ENCODE measurements around the gene IGSF23.

DNA sequence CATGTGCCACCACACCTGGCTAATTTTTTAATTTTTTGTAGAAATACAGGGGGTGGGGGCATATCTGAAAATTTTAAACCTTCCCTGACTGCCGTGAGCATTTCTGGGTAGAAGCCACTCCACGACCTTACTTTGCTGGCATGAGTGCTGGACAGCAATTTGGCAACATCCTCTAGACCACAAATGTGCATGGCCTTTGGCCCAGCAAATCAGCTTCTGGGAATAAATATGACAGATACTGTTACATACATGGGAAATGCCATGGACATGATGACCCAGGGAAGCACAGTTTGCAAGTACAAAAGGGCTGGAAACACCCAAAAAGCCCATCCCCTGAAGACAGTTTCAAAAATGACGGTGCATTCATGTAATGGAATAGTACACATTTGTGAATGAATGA, 27.2 kb downstream of the IGSF23 start:
- TF ChIP-seq, protein P1, sequence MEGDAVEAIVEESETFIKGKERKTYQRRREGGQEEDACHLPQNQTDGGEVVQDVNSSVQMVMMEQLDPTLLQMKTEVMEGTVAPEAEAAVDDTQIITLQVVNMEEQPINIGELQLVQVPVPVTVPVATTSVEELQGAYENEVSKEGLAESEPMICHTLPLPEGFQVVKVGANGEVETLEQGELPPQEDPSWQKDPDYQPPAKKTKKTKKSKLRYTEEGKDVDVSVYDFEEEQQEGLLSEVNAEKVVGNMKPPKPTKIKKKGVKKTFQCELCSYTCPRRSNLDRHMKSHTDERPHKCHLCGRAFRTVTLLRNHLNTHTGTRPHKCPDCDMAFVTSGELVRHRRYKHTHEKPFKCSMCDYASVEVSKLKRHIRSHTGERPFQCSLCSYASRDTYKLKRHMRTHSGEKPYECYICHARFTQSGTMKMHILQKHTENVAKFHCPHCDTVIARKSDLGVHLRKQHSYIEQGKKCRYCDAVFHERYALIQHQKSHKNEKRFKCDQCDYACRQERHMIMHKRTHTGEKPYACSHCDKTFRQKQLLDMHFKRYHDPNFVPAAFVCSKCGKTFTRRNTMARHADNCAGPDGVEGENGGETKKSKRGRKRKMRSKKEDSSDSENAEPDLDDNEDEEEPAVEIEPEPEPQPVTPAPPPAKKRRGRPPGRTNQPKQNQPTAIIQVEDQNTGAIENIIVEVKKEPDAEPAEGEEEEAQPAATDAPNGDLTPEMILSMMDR (conservative IDR thresholded peaks at IDR 0.05; ENCODE audit: low read depth in 2 of 2), result no peak
- no peak for TF ChIP-seq POLR2AphosphoS5 (IDR thresholded peaks at IDR 0.05; ENCODE audit: low read depth)
- no peak for TF ChIP-seq EZH2 (IDR thresholded peaks at IDR 0.05; ENCODE audit: low read depth, unreplicated experiment)
- TF ChIP-seq STAT1 (IDR thresholded peaks at IDR 0.05; ENCODE audit: unreplicated experiment), result no peak
- TF ChIP-seq EZH2phosphoT487 (IDR thresholded peaks at IDR 0.05; ENCODE audit: unreplicated experiment), result no peak
- TF ChIP-seq, protein P2, sequence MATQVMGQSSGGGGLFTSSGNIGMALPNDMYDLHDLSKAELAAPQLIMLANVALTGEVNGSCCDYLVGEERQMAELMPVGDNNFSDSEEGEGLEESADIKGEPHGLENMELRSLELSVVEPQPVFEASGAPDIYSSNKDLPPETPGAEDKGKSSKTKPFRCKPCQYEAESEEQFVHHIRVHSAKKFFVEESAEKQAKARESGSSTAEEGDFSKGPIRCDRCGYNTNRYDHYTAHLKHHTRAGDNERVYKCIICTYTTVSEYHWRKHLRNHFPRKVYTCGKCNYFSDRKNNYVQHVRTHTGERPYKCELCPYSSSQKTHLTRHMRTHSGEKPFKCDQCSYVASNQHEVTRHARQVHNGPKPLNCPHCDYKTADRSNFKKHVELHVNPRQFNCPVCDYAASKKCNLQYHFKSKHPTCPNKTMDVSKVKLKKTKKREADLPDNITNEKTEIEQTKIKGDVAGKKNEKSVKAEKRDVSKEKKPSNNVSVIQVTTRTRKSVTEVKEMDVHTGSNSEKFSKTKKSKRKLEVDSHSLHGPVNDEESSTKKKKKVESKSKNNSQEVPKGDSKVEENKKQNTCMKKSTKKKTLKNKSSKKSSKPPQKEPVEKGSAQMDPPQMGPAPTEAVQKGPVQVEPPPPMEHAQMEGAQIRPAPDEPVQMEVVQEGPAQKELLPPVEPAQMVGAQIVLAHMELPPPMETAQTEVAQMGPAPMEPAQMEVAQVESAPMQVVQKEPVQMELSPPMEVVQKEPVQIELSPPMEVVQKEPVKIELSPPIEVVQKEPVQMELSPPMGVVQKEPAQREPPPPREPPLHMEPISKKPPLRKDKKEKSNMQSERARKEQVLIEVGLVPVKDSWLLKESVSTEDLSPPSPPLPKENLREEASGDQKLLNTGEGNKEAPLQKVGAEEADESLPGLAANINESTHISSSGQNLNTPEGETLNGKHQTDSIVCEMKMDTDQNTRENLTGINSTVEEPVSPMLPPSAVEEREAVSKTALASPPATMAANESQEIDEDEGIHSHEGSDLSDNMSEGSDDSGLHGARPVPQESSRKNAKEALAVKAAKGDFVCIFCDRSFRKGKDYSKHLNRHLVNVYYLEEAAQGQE (IDR thresholded peaks at IDR 0.05; ENCODE audit: unreplicated experiment), result no peak
- no peak for TF ChIP-seq ETS1 (IDR thresholded peaks at IDR 0.05)
- no peak for TF ChIP-seq JUNB (IDR thresholded peaks at IDR 0.05; ENCODE audit: unreplicated experiment)
- TF ChIP-seq ZNF331 (CRISPR knock-in tag; IDR thresholded peaks at IDR 0.05; ENCODE audit: low read depth), result no peak
- TF ChIP-seq CREB1 (CRISPR knock-in tag; IDR thresholded peaks at IDR 0.05; ENCODE audit: low read depth), result no peak
- no peak for TF ChIP-seq NANOG (IDR thresholded peaks at IDR 0.05; ENCODE audit: borderline replicate concordance)

All from GM23338 (cell line).